Measurements from ENCODE around the gene MAFG. TPM values are rescaled to one million over a fixed set of nuclear protein-coding genes. Genes with fewer than 3 reads are reported as not detected.
"Not testable (repeated sequence)": the region's sequence is repeated elsewhere in the genome, so short reads cannot be mapped to it uniquely, and the experiment has no call there.

Gene MAFG
- total and polyA plus RNA-seq, 4 donors: 9.9 to 38.6 (median 22.7) TPM

DNA sequence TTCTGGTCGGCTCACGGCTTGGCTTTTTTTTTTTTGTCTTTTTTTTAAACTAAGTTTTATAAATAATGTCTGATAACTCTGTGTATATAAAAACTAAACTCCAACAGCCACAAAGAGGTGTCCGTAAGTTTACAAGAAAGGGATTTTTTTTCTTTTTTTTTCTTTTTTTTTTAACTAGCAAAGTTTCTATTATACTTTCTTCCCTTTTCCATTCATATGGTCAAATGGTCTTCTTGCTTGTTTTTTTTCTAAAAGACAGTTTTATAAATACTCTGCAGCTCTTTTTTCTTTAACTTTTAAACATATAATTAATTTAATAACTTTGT, 6.0 kb downstream of the MAFG start:
- Histone ChIP-seq H3K4me3 (ENCODE audit: low read length in 2 of 2) (no peak overlapping the region), H3K4me1 (ENCODE audit: control insufficient read depth in 1 of 2, insufficient read depth in 2 of 2, low read length in 2 of 2) (no peaks in the 10 kb centered on the region), H3K36me3 (ENCODE audit: control insufficient read depth in 1 of 2, insufficient read depth in 2 of 2, low read length in 1 of 2) (peaks cover 0 to 3% of the 10 kb centered on the region in 2 donors), H3K27ac (ENCODE audit: low read depth in 1 of 2, low read length in 2 of 2) (no peak overlapping the region), H3K9me3 (ENCODE audit: control insufficient read depth, low read length) (no peaks in the 10 kb centered on the region), H3K27me3 (ENCODE audit: control insufficient read depth in 1 of 2, insufficient read depth in 2 of 2, low read length in 1 of 2) (no peaks in the 10 kb centered on the region)
- ATAC-seq (ENCODE audit: low FRiP score) (no peak), DNase-seq (no peak)
- intact Hi-C loops (cut with DNase I): no loop called here
- 87 to 90% methylated on average over 3 of the region's 3 CpGs for WGBS, 2 donors

DNA sequence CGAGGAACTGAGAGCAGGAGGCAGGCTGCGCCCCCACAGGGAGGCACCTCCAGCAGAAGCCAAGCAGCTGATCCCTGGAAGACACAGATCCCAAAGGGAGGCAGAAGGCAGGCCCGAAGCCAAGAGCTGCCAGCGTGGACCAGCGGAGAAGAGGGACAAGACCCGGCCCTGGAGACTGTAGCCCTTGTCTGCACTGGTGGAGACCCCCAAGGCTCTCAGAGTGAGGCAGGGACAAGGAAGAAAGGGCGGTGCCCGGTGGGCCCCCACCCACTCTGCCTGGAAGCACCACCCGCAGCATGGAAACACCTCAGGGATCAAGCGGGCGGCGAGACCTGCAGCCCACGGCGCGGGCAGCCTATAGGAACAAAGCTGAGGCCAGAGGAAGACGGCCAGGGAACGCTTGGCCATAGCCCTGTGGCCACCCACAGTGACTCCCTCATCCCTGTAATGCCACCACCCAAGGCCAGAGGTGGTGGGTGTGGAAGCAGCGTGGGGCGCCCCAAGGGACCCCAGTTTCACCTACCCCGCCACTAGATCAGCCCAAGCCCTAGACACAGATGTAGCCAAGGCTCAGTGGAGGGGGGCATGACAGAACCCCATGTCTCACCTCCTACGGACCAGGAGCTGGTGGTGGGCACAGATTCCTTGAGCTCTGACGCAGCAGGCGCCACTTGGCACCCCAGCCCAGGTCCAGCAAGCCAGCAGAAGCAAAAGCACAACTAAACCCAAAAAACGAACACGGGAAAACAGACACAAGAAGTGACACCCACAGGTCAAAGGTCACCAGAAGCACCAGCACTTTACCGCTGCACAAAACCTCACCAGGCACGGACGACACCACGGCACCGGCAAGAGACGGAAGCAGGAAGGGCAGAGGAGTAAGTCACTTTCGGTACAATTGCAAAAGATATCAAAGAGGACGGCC, 6.7 kb downstream of the MAFG start:
- H3K4me1 ChIP-seq (ENCODE audit: control insufficient read depth in 1 of 2, insufficient read depth in 2 of 2, low read length in 2 of 2): no peaks in the 10 kb centered on the region
- H3K9me3 ChIP-seq (ENCODE audit: control insufficient read depth, low read length): no peaks in the 10 kb centered on the region
- H3K27ac ChIP-seq (ENCODE audit: low read depth in 1 of 2, low read length in 2 of 2): no peak overlapping the region
- no peaks in the 10 kb centered on the region for H3K27me3 ChIP-seq (ENCODE audit: control insufficient read depth in 1 of 2, insufficient read depth in 2 of 2, low read length in 1 of 2)
- H3K36me3 ChIP-seq (ENCODE audit: control insufficient read depth in 1 of 2, insufficient read depth in 2 of 2, low read length in 1 of 2): peaks cover 0 to 3% of the 10 kb centered on the region in 2 donors
- H3K4me3 ChIP-seq (ENCODE audit: low read length in 2 of 2): no peak overlapping the region
- DNase-seq (no peak), ATAC-seq (ENCODE audit: low FRiP score) (no peak)
- WGBS, 2 donors: 87 to 88% methylated on average over 32 to 33 of the region's 33 CpGs
- intact Hi-C loops (cut with DNase I): no loop called here

DNA sequence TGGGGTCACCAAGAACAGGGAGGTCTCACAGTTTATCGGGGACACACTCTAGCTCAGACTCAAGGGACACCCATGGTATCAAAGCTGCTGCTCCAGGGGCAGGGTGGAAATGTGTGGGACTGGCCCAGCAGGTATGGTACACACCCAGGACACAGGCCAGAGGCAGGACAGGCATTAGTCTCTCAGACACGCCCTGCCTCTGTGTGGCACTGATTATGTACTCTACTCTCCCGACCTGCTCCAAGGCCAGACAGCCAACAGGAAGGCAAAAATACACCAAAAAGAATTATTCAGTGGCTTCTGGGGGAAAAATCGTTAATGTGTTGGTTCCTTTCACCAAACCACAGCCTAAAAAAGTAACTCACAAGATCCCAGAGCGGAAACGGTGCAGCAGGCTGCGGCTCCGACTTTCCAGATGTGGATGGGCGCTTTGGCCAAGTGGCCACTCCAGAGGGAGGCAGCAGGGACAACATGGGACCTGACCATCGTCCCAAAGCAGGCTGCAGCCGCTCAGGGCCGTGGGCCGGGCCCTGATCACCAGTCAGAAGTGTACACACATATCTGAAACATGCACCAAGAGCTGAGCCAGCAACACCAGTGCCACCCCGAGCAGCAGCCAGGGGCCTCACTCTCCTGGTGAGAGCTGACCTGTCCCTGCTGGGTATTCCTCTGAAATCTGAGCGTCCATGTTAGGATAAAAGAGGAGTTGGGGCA, 8.5 kb downstream of the MAFG start:
- ATAC-seq (ENCODE audit: low FRiP score) (no peak), DNase-seq (no peak)
- no peak overlapping the region for H3K4me3 ChIP-seq (ENCODE audit: low read length in 2 of 2)
- H3K27ac ChIP-seq (ENCODE audit: low read depth in 1 of 2, low read length in 2 of 2): no peak overlapping the region
- H3K9me3 ChIP-seq (ENCODE audit: control insufficient read depth, low read length): no peaks in the 10 kb centered on the region
- no peaks in the 10 kb centered on the region for H3K27me3 ChIP-seq (ENCODE audit: control insufficient read depth in 1 of 2, insufficient read depth in 2 of 2, low read length in 1 of 2)
- 83 to 93% methylated on average over 14 to 15 of the region's 15 CpGs for WGBS, 2 donors
- peaks cover 0 to 3% of the 10 kb centered on the region in 2 donors for H3K36me3 ChIP-seq (ENCODE audit: control insufficient read depth in 1 of 2, insufficient read depth in 2 of 2, low read length in 1 of 2)
- intact Hi-C loops (cut with DNase I): no loop called here
- no peaks in the 10 kb centered on the region for H3K4me1 ChIP-seq (ENCODE audit: control insufficient read depth in 1 of 2, insufficient read depth in 2 of 2, low read length in 2 of 2)

DNA sequence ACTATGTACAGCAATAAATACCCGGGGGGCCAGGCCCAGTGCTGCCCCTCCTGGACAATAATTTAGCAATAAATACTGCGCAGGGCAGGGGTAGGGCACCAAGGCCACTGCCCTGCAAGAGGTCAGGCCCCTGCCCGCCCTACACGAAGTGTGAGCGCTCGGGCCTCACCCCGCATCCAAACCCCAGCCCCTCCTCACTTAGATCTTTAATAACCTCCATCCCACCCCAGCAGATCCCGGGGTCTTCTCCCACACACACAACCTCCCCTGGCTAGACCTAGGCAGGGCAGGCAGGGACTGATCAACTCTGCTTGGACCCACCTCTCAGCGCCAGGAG, 9.2 kb downstream of the MAFG start:
- H3K4me1 ChIP-seq (ENCODE audit: control insufficient read depth in 1 of 2, insufficient read depth in 2 of 2, low read length in 2 of 2); H3K27ac ChIP-seq (ENCODE audit: low read depth in 1 of 2, low read length in 2 of 2); intact Hi-C loops (cut with DNase I); H3K9me3 ChIP-seq (ENCODE audit: control insufficient read depth, low read length); H3K36me3 ChIP-seq (ENCODE audit: control insufficient read depth in 1 of 2, insufficient read depth in 2 of 2, low read length in 1 of 2); H3K4me3 ChIP-seq (ENCODE audit: low read length in 2 of 2); H3K27me3 ChIP-seq (ENCODE audit: control insufficient read depth in 1 of 2, insufficient read depth in 2 of 2, low read length in 1 of 2); DNase-seq: not testable (repeated sequence)
- peak; percentile 1 for ATAC-seq (ENCODE audit: low FRiP score)
- WGBS, 2 donors: 31 to 33% methylated on average over 9 of the region's 9 CpGs

DNA sequence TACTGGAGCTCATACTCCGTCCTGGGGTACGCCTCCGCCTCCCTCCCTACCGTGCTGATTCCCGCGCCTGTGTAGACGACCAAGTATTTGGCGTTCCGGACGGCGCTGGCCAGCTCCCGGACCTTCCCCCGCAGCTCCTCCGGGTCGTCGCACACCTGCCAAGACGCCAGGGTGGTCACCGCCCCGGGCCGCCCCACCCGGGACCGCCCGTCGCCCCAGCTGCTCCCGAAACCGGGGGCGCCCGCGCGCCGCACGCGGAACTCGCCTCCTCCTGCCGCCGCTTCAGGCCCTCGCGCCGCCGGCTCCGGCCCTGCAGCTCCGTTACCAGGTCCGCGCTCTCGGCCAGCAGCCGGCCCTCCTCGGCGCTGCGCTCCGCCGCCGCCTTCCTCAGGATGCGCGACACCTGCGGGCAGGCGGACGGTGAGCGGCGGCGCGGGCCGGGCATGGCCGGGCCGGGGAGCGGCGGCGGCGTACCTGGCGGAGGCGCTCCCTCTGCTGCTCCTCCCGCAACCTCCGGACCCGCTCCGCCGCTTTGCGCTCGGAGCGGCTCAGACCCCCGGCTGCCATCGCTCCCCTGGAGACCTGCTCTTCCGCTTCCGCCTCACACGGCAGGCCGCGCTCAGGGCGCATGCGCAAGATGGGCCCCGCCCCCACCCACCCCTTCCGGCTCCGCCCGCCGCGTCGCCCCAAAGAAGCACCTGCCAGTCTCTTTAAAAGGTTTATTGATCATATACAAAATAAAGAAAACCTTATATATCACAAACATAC, 9.8 kb downstream of the MAFG start, which contains the start of gene SIRT7:
TSS of gene SIRT7 (minus strand) at position 612 of the 768 bp plus-strand sequence. CDS start at position 567, 45 bp downstream.
- H3K27ac ChIP-seq (ENCODE audit: low read depth in 1 of 2, low read length in 2 of 2): no peak within 1 kb of the TSS
- 1% methylated on average over 83 to 94 of the region's 94 CpGs for whole genome bisulfite sequencing, 2 donors
- H3K27me3 ChIP-seq (ENCODE audit: control insufficient read depth in 1 of 2, insufficient read depth in 2 of 2, low read length in 1 of 2): no peaks in the 10 kb centered on the region
- H3K4me1 ChIP-seq (ENCODE audit: control insufficient read depth in 1 of 2, insufficient read depth in 2 of 2, low read length in 2 of 2): no peaks in the 10 kb centered on the region
- ATAC-seq (ENCODE audit: low FRiP score): peak; percentile 77
- no peaks in the 10 kb centered on the region for H3K9me3 ChIP-seq (ENCODE audit: control insufficient read depth, low read length)
- DNase-seq: peak; percentile 77 to 93
- H3K36me3 ChIP-seq (ENCODE audit: control insufficient read depth in 1 of 2, insufficient read depth in 2 of 2, low read length in 1 of 2): peaks cover 0 to 3% of the 10 kb centered on the region in 2 donors
- intact Hi-C loops (cut with DNase I): no loop called here
- H3K4me3 ChIP-seq (ENCODE audit: low read length in 2 of 2): peak within 1 kb of the TSS; percentile 80 to 86

DNA sequence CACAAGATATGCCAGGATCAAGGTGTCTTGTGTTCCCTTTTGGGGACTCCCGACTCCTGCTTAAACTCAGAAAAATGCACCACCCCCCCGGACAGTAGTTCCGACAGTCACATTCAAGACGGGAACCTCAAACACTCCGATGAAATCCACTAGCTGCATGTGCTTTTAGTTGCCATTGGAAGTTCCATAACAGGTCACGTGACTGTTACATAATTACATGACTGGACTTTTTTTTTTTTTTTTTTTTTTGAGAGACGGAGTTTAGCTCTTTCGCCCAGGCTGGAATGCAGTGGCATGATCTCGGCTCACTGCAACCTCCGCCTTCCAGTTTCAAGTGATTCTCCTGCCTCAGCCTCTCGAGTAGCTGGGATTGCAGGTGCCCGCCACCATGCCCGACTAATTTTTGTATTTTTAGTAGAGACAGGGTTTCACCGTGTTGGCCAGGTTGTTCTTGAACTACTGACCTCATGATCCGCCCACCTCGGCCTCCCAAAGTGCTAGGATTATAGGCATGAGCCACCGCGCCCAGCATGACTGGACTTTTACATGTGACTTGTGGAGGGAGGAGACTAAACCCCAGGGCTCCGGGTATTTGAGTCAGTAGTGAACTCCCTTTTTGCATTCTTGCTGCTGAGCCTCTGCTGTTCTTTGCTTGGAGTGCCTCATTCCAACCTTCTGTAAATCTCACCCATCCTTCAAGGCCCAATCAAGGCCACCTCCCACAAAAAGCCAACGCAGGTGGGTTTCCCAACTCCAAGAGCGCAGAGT, 11.1 kb downstream of the MAFG start:
- Histone ChIP-seq H3K4me3 (ENCODE audit: low read length in 2 of 2) (no peak overlapping the region), H3K27me3 (ENCODE audit: control insufficient read depth in 1 of 2, insufficient read depth in 2 of 2, low read length in 1 of 2) (no peaks in the 10 kb centered on the region), H3K9me3 (ENCODE audit: control insufficient read depth, low read length) (no peaks in the 10 kb centered on the region), H3K4me1 (ENCODE audit: control insufficient read depth in 1 of 2, insufficient read depth in 2 of 2, low read length in 2 of 2) (no peaks in the 10 kb centered on the region), H3K36me3 (ENCODE audit: control insufficient read depth in 1 of 2, insufficient read depth in 2 of 2, low read length in 1 of 2) (no peaks in the 10 kb centered on the region), H3K27ac (ENCODE audit: low read depth in 1 of 2, low read length in 2 of 2) (no peak overlapping the region)
- 80 to 83% methylated on average over 21 of the region's 21 CpGs for WGBS, 2 donors
- intact Hi-C loops (cut with DNase I): no loop called here
- DNase-seq: no peak
- ATAC-seq (ENCODE audit: low FRiP score): no peak

DNA sequence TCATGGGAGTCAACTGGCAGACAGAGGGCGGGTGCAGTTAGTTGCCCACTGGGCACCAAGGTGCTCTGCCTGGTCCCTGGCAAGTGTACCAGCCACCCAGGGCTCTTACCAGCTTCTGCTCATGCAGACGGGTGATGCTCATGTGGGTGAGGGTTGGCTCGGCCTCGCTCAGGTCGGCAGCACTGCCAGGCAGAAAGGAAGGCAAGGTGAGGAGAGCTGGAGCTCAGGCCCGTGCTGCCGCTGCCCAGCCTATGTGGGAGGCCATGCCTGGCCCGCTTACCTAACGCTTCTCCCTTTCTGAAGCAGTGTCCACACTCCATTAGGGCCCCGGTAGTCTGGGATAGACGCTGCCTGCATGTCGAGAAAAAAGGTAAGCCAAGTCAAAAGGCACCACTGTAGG, 12.2 kb downstream of the MAFG start:
- no peak for ATAC-seq (ENCODE audit: low FRiP score)
- intact Hi-C loops (cut with DNase I): no loop called here

More for the DNA sequence above, 12.2 kb downstream of the MAFG start:
- Histone ChIP-seq H3K9me3 (ENCODE audit: control insufficient read depth, low read length) (no peaks in the 10 kb centered on the region), H3K27me3 (ENCODE audit: control insufficient read depth in 1 of 2, insufficient read depth in 2 of 2, low read length in 1 of 2) (no peaks in the 10 kb centered on the region), H3K4me1 (ENCODE audit: control insufficient read depth in 1 of 2, insufficient read depth in 2 of 2, low read length in 2 of 2) (no peaks in the 10 kb centered on the region), H3K36me3 (ENCODE audit: control insufficient read depth in 1 of 2, insufficient read depth in 2 of 2, low read length in 1 of 2) (no peaks in the 10 kb centered on the region), H3K27ac (ENCODE audit: low read depth in 1 of 2, low read length in 2 of 2) (no peak overlapping the region), H3K4me3 (ENCODE audit: low read length in 2 of 2) (no peak overlapping the region)
- DNase-seq: no peak
- WGBS, 2 donors: 86 to 87% methylated on average over 12 of the region's 12 CpGs

Data from aorta (tissue), 5 donors.